Astrocyte of the spinal cord (primary cell): ENCODE results near the gene ZNF670.

Experiments used
- DNase-seq: peaks from one replicate; pipeline ENCODE4 v3.0.0; 2011; ENCODE audit warnings: low read depth, low spot score
- H3K4me3 ChIP-seq: 2 replicates; pipeline ENCODE4 v1.5.1; 2011; ENCODE audit warnings: low read depth, mild to moderate bottlenecking, low read length, moderate library complexity
- CTCF ChIP-seq: IDR thresholded peaks from 2 replicates; pipeline ENCODE4 v1.5.1; 2012; ENCODE audit warnings: low read depth, mild to moderate bottlenecking, low read length, inconsistent platforms
- in situ Hi-C: cut with HindIII; loops from 2 replicates; pipeline ENCODE4 v1.10.0; 2017; ENCODE audit warnings: low sequenced_read_pairs

The ZNF670 gene

GRCh38 chr1:247111700-247112478 lies 33.3 kb upstream of the ZNF670 start:
- in situ Hi-C loops, result no loop called here
- TF ChIP-seq CTCF, result no peak
- DNase-seq, result peak; percentile 13
- peak overlapping the region; percentile 49 for H3K4me3 ChIP-seq

- TF ChIP-seq CTCF, result no peak
- no peak for DNase-seq
- in situ Hi-C loops, result no loop called here
- H3K4me3 ChIP-seq, result peak overlapping the region; percentile 49
These were observed 32.7 kb upstream of the ZNF670 start for GRCh38 chr1:247111259-247111699.

- no peak for DNase-seq
- no peak for TF ChIP-seq CTCF
- in situ Hi-C loops, result no loop called here
- H3K4me3 ChIP-seq, result peak overlapping the region; percentile 49
These were observed 32.1 kb upstream of the ZNF670 start for GRCh38 chr1:247110627-247111258.

- no peak for TF ChIP-seq CTCF
- in situ Hi-C loops, result no loop called here
- DNase-seq, result no peak
- H3K4me3 ChIP-seq, result no peak overlapping the region
These were observed 29.1 kb upstream of the ZNF670 start for GRCh38 chr1:247107694-247108093.

- no peak overlapping the region for H3K4me3 ChIP-seq
- no peak for TF ChIP-seq CTCF
- no peak for DNase-seq
- in situ Hi-C loops, result no loop called here
These were observed 27.4 kb upstream of the ZNF670 start for GRCh38 chr1:247105966-247106365.

GRCh38 chr1:247104965-247105364 lies 26.4 kb upstream of the ZNF670 start:
- DNase-seq, result no peak
- TF ChIP-seq CTCF, result no peak
- H3K4me3 ChIP-seq, result peak overlapping the region; percentile 97
- in situ Hi-C loops, result no loop called here
